ENCODE measurements around the gene EFHD1.
A peak's percentile ranks its signal among the peaks of the same experiment; 100 is the strongest.
"Not testable (repeated sequence)": the region's sequence is repeated elsewhere in the genome, so short reads cannot be mapped to it uniquely, and the experiment has no call there.

EFHD1 gene

DNA sequence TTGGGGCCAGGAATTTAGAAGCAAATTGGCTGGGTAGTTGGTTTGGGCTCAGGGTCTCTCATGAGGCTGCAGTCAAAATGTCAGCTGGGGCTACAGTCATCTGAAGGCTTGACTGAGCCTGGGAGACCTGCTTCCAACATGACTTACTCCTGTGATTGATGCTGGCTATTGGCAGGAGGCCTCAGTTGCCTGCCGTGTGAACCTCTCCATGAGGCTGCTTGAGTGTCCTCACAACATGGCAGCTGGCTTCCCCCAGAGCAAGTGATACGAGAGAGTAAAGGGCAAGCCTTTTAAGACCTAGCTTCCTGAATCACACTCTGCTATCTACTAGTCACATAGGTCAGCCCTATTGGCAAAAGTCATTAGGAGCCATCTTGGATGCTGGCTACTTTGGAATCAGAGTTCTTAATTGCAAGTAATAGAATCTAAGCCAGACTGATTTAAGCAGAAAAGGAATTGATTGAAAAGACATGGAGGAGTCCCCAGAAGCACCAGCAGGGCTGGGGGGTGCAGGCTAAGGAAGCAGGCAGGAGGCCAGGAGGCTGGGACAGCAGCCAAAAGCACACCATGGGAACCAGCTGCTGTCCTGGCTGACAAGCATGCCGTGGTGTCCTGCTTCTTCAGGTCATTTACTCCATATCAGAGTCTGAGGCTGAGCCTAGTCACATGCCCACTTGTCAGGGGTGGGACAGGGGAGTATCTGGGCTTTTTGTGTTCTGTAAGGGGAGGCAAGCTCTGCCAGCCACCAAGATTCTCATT, 55.9 kb downstream of the EFHD1 start:
- TF ChIP-seq CTCF (IDR thresholded peaks at IDR 0.05; ENCODE audit: control insufficient read depth, extremely low read depth, insufficient read depth) = no peak
- no peak overlapping the region for H3K4me3 ChIP-seq (ENCODE audit: low read depth, low read length)
- no peak for DNase-seq (ENCODE audit: low read depth)

GRCh38 chr2:232691117-232691516, 57.7 kb downstream of the EFHD1 start:
- DNase-seq (ENCODE audit: low read depth); H3K4me3 ChIP-seq (ENCODE audit: low read depth, low read length): not testable (repeated sequence)

- no peak for TF ChIP-seq CTCF (IDR thresholded peaks at IDR 0.05; ENCODE audit: control insufficient read depth, extremely low read depth, insufficient read depth)
Observed at GRCh38 chr2:232693344-232693743, 59.9 kb downstream of the EFHD1 start.

DNA sequence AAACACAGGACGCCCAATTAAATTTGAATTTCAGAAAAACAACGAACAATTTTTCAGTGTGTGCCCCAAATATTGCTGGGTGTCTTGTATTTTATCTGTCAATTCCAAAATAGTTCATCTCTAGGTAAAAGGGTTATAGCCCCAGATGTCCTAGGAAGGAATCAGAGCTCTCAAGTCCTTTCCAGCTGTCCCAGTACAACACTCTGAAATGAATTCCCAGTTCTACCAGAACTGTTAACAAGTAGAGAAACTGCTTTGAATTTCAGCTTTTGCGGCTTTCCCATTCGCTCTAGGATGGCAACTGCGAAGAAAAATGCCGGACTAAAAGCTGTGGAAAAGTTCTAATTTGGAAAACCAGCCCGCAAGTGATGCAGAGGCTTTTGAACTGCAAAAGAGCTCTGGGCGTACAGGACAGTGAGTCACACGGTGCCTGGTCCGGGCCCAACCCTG, 63.2 kb downstream of the EFHD1 start:
- TF ChIP-seq CTCF (IDR thresholded peaks at IDR 0.05; ENCODE audit: control insufficient read depth, extremely low read depth, insufficient read depth) = no peak
- H3K4me3 ChIP-seq (ENCODE audit: low read depth, low read length) = peak overlapping the region; percentile 10; the same call in 1 of the 2 replicates
- DNase-seq (ENCODE audit: low read depth) = no peak

More at GRCh38 chr2:232693344-232693743, 59.9 kb downstream of the EFHD1 start:
- DNase-seq (ENCODE audit: low read depth) = no peak
- H3K4me3 ChIP-seq (ENCODE audit: low read depth, low read length) = no peak overlapping the region

- DNase-seq (ENCODE audit: low read depth) = peak; percentile 89
- TF ChIP-seq CTCF (IDR thresholded peaks at IDR 0.05; ENCODE audit: control insufficient read depth, extremely low read depth, insufficient read depth) = no peak
- H3K4me3 ChIP-seq (ENCODE audit: low read depth, low read length) = peak within 1 kb of the TSS; percentile 94
Observed at GRCh38 chr2:232697059-232697806, 63.8 kb downstream of the EFHD1 start, which contains the start of gene GIGYF2. Gene GIGYF2 (plus strand): TSS chr2:232697331. CDS start chr2:232735198, 37,867 bp downstream.

DNA sequence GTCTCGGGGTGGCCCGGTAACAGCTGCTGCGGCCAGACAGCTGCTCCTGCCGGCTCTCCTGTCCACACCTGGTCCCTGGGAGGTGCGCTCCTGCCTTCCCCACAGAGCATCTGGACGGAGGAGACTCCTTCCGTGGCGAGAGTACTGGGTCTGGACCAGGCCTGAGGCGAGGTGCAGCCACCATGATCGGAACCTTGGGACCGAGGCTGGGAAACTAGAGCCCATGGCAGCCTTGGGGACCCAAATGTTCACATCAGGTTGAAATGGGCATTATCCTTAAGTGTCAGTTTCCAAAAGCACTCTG, 64.4 kb downstream of the EFHD1 start:
- no peak for TF ChIP-seq CTCF (IDR thresholded peaks at IDR 0.05; ENCODE audit: control insufficient read depth, extremely low read depth, insufficient read depth)
- no peak for DNase-seq (ENCODE audit: low read depth)

DNA sequence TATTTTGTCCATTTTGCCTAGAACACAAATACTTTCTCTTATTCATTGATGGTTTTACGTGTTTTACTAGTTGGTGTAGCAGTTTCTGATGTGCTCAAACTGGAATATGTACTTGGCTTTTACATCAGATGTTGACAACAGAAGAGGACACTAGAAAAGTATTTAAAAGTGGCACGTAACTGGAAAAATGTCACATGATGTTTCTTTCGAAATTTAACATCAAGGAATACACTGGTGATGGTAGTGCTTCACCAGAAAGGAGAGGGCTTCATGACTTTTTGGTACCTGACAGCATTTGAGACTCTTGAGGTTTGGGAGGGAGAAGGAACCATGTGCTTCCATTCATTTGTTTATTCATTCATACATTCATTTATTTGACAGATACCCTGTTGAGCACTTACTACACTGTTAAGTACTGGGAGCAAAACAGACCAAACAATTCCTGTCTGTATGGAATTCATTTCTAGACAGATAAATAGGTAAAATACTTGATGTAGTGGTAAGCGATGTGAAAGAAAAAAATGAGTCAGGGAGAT, 65.2 kb downstream of the EFHD1 start:
- no peak for TF ChIP-seq CTCF (IDR thresholded peaks at IDR 0.05; ENCODE audit: control insufficient read depth, extremely low read depth, insufficient read depth)
- peak overlapping the region; percentile 94 for H3K4me3 ChIP-seq (ENCODE audit: low read depth, low read length)
- no peak for DNase-seq (ENCODE audit: low read depth)

More for the DNA sequence above, 64.4 kb downstream of the EFHD1 start:
- H3K4me3 ChIP-seq (ENCODE audit: low read depth, low read length) = peak overlapping the region; percentile 94

All from LNCaP clone FGC (cell line).